GM18499 (cell line): Measurements from ENCODE around the gene SPTBN2.
"Not testable (repeated sequence)": the region's sequence is repeated elsewhere in the genome, so short reads cannot be mapped to it uniquely, and the experiment has no call there.

Experiments
- ATAC-seq: cut with Tn5 transposase; IDR thresholded peaks from one replicate; pipeline ENCODE4 v1.9.1; 2021; ENCODE audit warnings: moderate number of reproducible peaks; ENCODE audit not compliant: insufficient read depth, unreplicated experiment

SPTBN2 gene

GRCh38 chr11:66725114-66725513 lies 3.9 kb downstream of the SPTBN2 start:
- ATAC-seq, result no peak

- not testable (repeated sequence) for ATAC-seq
Observed at GRCh38 chr11:66724167-66724566, 4.8 kb downstream of the SPTBN2 start.

GRCh38 chr11:66723693-66724092 lies 5.3 kb downstream of the SPTBN2 start:
- no peak for ATAC-seq

- no peak for ATAC-seq
Observed at GRCh38 chr11:66722745-66723651, 6.0 kb downstream of the SPTBN2 start.

GRCh38 chr11:66721939-66722338 lies 7.1 kb downstream of the SPTBN2 start:
- no peak for ATAC-seq

- no peak for ATAC-seq
Observed at GRCh38 chr11:66720899-66721470, 8.0 kb downstream of the SPTBN2 start.

GRCh38 chr11:66720223-66720898 lies 8.7 kb downstream of the SPTBN2 start:
- no peak for ATAC-seq

- ATAC-seq, result no peak
Observed at GRCh38 chr11:66719111-66719872, 9.7 kb downstream of the SPTBN2 start.

GRCh38 chr11:66718320-66718971 lies 10.6 kb downstream of the SPTBN2 start:
- no peak for ATAC-seq

GRCh38 chr11:66717925-66718319 lies 11.1 kb downstream of the SPTBN2 start:
- ATAC-seq, result no peak

GRCh38 chr11:66716996-66717395 lies 12.0 kb downstream of the SPTBN2 start:
- no peak for ATAC-seq

GRCh38 chr11:66715346-66716085 lies 13.5 kb downstream of the SPTBN2 start:
- ATAC-seq, result no peak

- no peak for ATAC-seq
Observed at GRCh38 chr11:66713746-66714480, 15.1 kb downstream of the SPTBN2 start.

GRCh38 chr11:66710384-66710930 lies 18.6 kb downstream of the SPTBN2 start:
- no peak for ATAC-seq

- ATAC-seq, result no peak
Observed at GRCh38 chr11:66708701-66709100, 20.3 kb downstream of the SPTBN2 start.

- no peak for ATAC-seq
Observed at GRCh38 chr11:66708094-66708493, 20.9 kb downstream of the SPTBN2 start.

GRCh38 chr11:66707486-66707885 lies 21.5 kb downstream of the SPTBN2 start:
- no peak for ATAC-seq

- ATAC-seq, result no peak
Observed at GRCh38 chr11:66706989-66707388, 22.0 kb downstream of the SPTBN2 start.
